ENCODE data around the gene CSRP3.

The CSRP3 gene

GRCh38 chr11:19201737-19202605 is at the start of gene CSRP3:
Gene CSRP3 (minus strand): TSS chr11:19201983. CDS start chr11:19192448, 9,535 bp downstream.
- DNase-seq, result no peak

- no peak for DNase-seq
These were observed 49.8 kb upstream of the CSRP3 start for GRCh38 chr11:19251577-19251976.

GRCh38 chr11:19246816-19247215 is 45.0 kb upstream of the CSRP3 start:
- no peak for DNase-seq

- no peak for DNase-seq
These were observed 43.6 kb upstream of the CSRP3 start for GRCh38 chr11:19245351-19245750.

GRCh38 chr11:19244621-19245020 is 42.8 kb upstream of the CSRP3 start:
- DNase-seq, result no peak

- DNase-seq, result no peak
These were observed 42.3 kb upstream of the CSRP3 start for GRCh38 chr11:19244084-19244483.

- DNase-seq, result no peak
These were observed 41.8 kb upstream of the CSRP3 start for GRCh38 chr11:19243613-19244012.

GRCh38 chr11:19243143-19243542 is 41.4 kb upstream of the CSRP3 start:
- DNase-seq, result peak; percentile 14

GRCh38 chr11:19242179-19242932 is 40.6 kb upstream of the CSRP3 start:
- no peak for DNase-seq

GRCh38 chr11:19241260-19242178 is 39.7 kb upstream of the CSRP3 start:
- DNase-seq, result peak; percentile 62

- peak; percentile 96 for DNase-seq
These were observed 38.9 kb upstream of the CSRP3 start, which contains the start of gene E2F8 for GRCh38 chr11:19240420-19241259. Gene E2F8 (minus strand): TSS chr11:19240945. CDS start chr11:19240121, 824 bp downstream.

- no peak for DNase-seq
These were observed 37.3 kb upstream of the CSRP3 start for GRCh38 chr11:19239039-19239438.

GRCh38 chr11:19237813-19238212 is 36.0 kb upstream of the CSRP3 start:
- no peak for DNase-seq

GRCh38 chr11:19237381-19237780 is 35.6 kb upstream of the CSRP3 start:
- no peak for DNase-seq

GRCh38 chr11:19234231-19234817 is 32.5 kb upstream of the CSRP3 start:
- DNase-seq, result no peak

GRCh38 chr11:19232910-19233503 is 31.2 kb upstream of the CSRP3 start:
- DNase-seq, result no peak

- DNase-seq, result no peak
These were observed 27.9 kb upstream of the CSRP3 start for GRCh38 chr11:19229671-19230070.

- no peak for DNase-seq
These were observed 27.2 kb upstream of the CSRP3 start for GRCh38 chr11:19228968-19229367.

- no peak for DNase-seq
These were observed 24.8 kb upstream of the CSRP3 start for GRCh38 chr11:19226378-19227195.

- DNase-seq, result no peak
These were observed 23.8 kb upstream of the CSRP3 start for GRCh38 chr11:19225581-19225980.
